GM06990 (cell line): ENCODE results near the gene IVD.

Source experiments
- DNase-seq: peaks from one replicate; pipeline ENCODE4 v3.0.0-alpha.2; 2011; ENCODE audit not compliant: insufficient read length; ENCODE audit errors: extremely low read depth
- H3K27me3 ChIP-seq: replicated peaks from 2 replicates; pipeline ENCODE4 v1.6.0; 2011; ENCODE audit warnings: low read length; ENCODE audit not compliant: control insufficient read depth, insufficient read depth
- H3K36me3 ChIP-seq: 2 replicates; pipeline ENCODE4 v1.5.1; 2011; ENCODE audit warnings: low read length; ENCODE audit not compliant: control insufficient read depth, insufficient read depth
- H3K4me3 ChIP-seq: replicated peaks from 2 replicates; pipeline ENCODE4 v1.5.1; 2011; ENCODE audit warnings: low read depth, mild to moderate bottlenecking, control low read depth, low read length
- TF ChIP-seq, protein P1 (sequence below): IDR thresholded peaks from 2 replicates; pipeline ENCODE4 v1.5.1; 2011; ENCODE audit warnings: low read length, control low read depth, mild to moderate bottlenecking, inconsistent platforms; ENCODE audit not compliant: insufficient read depth, poor library complexity, severe bottlenecking

The IVD gene

DNA sequence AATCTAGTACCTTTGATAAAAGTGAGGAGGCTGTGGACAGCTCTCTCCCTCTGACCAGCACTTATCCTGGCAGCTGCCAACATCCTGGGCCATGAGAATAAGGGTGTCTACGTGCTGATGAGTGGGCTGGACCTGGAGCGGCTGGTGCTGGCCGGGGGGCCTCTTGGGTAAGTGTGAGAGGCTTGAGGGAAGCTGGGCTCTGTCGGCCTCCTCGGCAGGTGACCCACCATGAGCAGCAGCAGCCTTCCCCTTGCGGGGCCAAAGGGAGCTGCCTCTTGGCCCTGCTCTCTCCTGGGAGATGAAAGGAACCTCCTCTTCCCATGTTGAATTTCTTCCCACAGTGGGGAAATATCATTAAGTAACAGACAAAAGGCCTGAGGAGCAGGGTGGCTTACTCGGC is 9.2 kb downstream of the IVD start:
- Histone ChIP-seq H3K36me3 (peaks cover 49% of the 10 kb centered on the region), H3K4me3 (no peak overlapping the region), H3K27me3 (no peaks in the 10 kb centered on the region)
- TF ChIP-seq, protein P1, sequence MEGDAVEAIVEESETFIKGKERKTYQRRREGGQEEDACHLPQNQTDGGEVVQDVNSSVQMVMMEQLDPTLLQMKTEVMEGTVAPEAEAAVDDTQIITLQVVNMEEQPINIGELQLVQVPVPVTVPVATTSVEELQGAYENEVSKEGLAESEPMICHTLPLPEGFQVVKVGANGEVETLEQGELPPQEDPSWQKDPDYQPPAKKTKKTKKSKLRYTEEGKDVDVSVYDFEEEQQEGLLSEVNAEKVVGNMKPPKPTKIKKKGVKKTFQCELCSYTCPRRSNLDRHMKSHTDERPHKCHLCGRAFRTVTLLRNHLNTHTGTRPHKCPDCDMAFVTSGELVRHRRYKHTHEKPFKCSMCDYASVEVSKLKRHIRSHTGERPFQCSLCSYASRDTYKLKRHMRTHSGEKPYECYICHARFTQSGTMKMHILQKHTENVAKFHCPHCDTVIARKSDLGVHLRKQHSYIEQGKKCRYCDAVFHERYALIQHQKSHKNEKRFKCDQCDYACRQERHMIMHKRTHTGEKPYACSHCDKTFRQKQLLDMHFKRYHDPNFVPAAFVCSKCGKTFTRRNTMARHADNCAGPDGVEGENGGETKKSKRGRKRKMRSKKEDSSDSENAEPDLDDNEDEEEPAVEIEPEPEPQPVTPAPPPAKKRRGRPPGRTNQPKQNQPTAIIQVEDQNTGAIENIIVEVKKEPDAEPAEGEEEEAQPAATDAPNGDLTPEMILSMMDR: no peak
- DNase-seq: no peak

DNA sequence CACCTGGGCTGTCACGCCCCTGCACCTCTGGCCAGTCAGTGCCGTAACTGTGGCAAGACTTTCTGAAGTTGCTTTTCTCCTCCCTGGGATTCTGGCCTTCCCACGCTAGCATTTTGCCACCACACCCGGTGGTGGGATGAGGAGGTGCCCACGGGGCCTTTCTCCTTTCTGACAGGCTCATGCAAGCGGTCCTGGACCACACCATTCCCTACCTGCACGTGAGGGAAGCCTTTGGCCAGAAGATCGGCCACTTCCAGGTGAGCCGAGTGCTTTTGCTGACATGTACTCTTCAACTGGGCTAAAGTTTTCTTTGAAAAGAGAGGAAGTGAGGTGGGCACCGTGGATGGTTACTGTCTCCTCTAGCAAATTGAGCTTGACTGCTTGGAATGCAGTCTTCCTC is 9.6 kb downstream of the IVD start:
- Histone ChIP-seq H3K4me3 (no peak overlapping the region), H3K27me3 (no peaks in the 10 kb centered on the region), H3K36me3 (peaks cover 49% of the 10 kb centered on the region)
- DNase-seq: no peak
- TF ChIP-seq, protein P1: no peak

DNA sequence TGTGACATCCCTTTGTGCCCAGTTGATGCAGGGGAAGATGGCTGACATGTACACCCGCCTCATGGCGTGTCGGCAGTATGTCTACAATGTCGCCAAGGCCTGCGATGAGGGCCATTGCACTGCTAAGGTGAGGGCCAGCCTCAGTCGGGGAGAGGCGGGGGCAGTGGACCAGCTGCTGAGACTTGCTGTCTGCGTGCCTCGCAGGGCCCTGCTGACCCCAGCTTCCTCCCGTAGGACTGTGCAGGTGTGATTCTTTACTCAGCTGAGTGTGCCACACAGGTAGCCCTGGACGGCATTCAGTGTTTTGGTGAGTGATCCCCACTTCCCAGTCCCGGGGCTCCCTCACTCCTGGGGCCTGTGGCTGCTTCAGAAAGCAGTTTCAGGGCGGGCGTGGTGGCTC is 10.5 kb downstream of the IVD start:
- Histone ChIP-seq H3K36me3 (peaks cover 41% of the 10 kb centered on the region), H3K4me3 (no peak overlapping the region), H3K27me3 (no peaks in the 10 kb centered on the region)
- TF ChIP-seq, protein P1: no peak
- DNase-seq: no peak

DNA sequence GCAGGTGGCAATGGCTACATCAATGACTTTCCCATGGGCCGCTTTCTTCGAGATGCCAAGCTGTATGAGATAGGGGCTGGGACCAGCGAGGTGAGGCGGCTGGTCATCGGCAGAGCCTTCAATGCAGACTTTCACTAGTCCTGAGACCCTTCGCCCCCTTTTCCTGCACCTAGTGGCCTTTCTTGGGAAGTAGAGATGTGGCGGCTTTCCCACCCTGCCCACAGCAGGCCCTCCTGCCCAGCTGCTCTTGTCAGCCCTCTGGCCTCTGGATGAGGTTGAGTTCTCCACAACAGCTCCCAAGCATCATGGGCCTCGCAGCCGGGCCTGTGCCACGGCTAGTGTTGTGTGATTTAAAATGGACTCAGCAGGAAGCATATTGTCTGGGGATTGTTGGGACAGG is 12.5 kb downstream of the IVD start:
- no peak for DNase-seq
- Histone ChIP-seq H3K36me3 (peaks cover 27% of the 10 kb centered on the region), H3K27me3 (no peaks in the 10 kb centered on the region), H3K4me3 (no peak overlapping the region)
- TF ChIP-seq, protein P1: no peak

DNA sequence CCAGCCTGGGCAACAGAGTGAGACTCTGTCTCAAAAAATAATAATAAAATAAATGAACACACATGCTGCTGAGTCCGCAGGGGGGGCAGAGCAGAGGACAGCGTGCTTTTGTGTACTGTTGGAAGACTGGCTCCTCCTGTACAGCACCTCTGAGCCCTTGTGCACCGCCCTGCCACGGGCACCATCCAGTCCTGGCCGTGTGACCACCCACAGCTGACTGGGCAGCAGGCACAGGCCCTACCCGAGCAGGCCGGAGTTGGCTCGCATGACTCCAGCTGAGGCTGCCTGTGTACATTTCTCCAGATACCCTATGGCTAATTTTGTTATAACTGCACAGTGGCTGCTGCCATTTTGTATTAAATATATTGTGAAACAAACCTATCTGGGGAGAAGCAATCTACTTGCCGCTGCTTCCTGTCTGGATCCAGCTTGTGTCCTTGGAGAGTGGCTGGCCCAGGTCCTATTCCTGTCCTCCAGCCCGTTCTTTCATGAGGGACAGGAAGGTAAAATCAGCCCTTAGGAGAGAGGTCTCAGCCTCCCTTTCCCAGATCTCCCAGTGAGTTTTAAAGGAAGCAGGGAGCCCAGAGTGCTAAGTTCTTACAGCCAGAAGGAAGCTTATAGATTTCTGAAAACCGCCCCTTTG is 14.6 kb downstream of the IVD start:
- TF ChIP-seq, protein P1: no peak
- no peak overlapping the region for H3K4me3 ChIP-seq
- DNase-seq: no peak
- no peaks in the 10 kb centered on the region for H3K27me3 ChIP-seq
- H3K36me3 ChIP-seq: peaks cover 17% of the 10 kb centered on the region

DNA sequence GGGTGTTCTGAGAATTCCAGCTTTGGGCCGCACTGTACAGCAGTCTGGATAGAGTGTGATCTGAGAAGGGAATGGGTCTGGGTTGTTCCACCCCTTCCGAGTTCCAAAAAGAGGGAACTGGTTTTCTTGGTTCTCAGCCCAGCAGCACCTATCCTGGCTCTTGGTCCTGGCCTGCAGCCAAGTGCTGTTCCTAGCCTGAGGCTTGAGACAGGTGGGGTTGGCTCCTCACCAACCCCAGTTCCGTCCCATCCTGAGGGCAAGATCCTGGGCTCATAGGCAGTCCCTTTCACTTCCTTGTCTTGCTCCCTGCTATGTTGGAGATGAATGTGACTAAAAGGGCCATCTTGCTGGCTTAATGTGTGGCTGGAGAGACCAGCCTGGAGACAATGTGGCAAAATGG is 15.2 kb downstream of the IVD start:
- Histone ChIP-seq H3K36me3 (peaks cover 11% of the 10 kb centered on the region), H3K27me3 (no peaks in the 10 kb centered on the region), H3K4me3 (no peak overlapping the region)
- no peak for DNase-seq
- TF ChIP-seq, protein P1: no peak
